GM19238 (cell line): ENCODE data around the gene FKBP2.
A peak's percentile ranks its signal among the peaks of the same experiment; 100 is the strongest.

Source experiments
- DNase-seq: peaks from one replicate; pipeline ENCODE4 v3.0.0; 2011; ENCODE audit warnings: low spot score; ENCODE audit not compliant: insufficient read length

Gene FKBP2

GRCh38 chr11:64249038-64249437 lies 8.1 kb downstream of the FKBP2 start:
- DNase-seq, result no peak

DNA sequence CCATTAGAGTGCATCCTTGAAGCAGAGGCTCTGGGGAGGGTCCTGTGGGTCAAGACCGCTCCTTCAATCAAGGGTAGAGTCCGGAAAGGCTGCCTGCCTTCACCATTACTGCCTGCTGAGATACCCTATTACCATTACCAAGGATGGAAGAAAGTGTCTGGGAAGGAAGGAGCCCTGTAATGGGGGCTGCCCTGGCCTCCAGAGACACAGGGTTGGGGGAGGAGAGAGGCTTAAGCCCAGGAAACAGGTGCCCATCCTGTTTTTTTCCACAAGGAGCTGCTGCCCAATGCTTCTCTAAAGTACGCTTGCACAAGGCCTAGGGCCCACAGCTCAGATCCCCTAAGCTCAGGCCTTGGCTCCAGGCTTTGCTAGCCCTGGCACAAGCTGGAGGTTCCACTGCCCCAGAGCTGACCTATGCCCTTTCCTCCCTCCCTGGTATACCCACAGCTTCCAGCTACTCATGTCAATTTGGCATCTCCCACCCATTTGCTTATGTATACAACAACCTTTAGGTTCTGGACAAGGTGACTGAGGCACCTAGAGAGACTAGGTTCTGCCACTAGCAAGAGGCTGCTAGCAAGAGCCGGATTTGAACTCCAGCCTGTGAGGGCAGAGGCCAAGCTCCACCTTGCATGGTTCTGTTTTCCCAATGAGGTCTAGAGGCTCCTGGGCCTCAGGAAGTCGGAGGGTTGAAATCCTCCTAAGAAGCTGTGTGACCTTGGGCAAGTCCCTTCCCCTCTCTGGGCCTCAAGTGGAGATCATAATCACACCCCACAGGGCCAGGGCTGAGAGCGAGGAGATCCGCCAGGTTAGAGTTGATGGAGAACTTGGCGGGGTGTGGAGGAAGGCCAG lies 8.9 kb downstream of the FKBP2 start:
- DNase-seq, result no peak

DNA sequence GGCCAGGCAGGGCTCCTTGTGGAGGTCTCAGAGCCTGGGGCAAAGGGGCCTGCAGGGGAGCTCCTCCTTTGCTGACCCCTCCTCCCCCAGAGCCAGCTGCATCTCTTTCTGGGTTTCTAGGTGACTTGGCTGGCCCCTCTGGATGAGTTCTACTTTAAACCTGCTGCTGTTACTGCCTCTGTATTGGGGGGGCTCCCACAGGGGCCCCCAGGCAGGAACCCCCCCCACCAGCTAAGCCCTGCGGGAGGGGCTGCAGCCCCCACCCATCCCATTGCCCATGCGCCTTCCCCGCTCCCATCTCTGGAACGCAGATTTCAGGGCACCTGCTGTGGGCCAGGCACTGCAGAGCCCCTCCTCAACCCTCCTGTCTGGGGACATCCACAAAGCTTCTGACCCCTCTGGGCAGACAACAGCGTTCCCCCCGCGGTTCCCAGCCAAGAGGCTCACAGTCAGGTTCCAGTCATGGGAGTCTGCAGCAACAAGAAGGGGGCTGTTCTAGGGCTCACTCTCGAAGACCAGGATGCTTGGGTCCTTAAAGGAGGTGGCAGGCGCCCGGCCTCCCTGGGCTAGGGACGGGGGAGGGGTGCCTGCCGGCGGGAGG lies 9.6 kb downstream of the FKBP2 start:
- no peak for DNase-seq

- peak; percentile 92 for DNase-seq
Observed at GRCh38 chr11:64251016-64251752, 10.3 kb downstream of the FKBP2 start, which contains the start of gene PLCB3. Gene PLCB3, plus strand, starts transcription at chr11:64251530. Its CDS starts 120 bp downstream, at chr11:64251650.

- DNase-seq, result no peak
Observed at GRCh38 chr11:64251753-64252002, 10.8 kb downstream of the FKBP2 start.

DNA sequence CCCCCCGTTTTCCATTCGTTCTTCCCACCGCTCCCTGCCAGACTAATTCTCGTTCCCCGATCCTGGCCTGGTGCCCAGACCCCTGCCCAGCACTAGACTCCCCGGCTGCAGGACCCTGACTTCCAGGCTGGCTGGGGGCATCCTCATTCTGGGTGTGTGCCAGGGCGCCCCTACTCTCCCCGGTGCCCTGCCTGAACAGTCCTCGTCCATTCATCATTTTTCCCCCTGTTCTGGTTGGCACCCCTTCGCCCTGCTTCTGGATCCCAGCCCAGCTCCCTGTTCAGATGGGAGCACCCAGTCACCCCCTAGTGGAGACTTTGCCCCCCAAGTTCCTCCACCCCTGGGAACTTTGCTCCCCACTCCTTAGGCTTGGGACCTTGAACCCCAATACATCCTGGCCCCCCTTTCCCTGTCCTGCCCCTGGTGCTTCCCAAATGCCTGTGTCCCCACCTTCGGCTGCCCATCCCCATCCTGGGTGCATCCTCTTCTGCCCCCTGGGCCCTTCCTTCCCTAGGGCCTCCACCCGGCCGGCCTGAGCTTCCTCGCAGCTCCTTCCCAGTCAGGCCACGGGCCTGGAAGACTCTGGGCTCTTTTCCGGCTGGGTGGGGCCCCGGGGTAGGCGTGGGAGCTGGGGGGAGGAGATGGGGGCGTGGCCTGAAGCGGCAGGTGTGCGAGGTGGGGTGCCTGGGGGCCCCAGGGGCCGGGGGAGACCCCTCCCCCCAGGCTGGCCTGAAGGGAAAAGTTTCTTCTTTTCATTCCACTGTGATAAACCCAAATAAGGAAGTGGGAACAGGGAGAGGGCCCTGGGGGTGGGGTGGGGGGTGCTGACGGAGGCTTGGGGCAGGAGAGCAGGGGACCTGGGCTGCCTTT lies 11.3 kb downstream of the FKBP2 start:
- peak; percentile 64 for DNase-seq

DNA sequence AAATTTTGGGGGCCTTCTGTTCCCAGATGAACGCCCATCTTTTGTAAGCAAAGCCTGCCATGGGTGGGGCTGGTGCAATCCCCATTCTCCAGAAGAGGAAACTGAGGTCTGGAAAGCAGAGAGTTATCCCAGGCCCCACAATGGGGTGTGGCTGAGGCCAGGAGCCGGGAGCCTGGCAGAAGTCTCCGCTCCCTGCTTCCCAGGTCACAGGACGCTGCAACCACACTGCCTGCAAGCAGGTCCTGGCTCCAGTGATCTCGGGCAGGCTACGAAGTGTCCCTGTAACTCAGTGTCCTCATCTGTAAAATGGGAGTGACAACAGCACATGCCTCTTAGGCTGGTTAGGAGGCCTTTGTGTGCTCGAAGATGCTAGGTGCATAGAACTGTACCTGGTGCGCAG lies 12.1 kb downstream of the FKBP2 start:
- DNase-seq, result no peak

DNA sequence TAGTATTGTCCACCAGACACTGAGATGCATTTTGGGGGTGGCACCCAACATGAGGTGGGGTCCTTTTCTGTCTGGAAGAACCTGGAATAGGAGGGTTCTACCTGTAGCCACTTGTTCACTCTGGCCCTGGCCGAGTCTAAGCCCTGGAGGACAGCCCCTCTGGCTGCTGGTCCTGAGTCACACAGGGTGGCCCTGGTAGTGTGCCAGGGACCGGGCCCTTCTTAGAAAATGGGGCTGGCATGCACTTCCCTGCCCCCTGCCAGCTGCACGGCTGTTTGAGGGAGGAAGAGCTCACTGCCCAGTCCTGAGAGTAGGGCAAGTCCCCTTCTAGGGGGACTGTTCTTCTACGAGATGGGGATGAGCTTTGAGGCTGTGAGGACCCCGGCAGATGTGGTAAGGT lies 12.6 kb downstream of the FKBP2 start:
- DNase-seq, result no peak

DNA sequence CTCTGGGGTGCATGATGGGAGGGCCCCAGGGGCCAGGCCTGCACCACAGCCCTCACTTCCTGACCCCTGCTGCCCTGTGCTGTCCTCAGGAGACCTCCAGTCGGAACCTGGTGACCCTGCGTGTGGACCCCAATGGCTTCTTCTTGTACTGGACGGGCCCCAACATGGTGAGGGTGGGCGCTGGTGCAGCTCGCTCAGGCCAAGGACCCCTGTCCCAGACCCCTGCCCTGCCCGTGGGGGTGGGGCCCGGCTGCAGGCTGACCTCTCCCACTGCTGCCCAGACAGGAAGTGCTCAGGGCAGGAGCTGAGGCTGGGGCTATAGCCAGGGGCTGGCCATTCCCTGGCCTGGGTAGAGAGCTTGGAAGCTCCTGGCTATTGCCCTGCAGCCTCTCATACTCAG lies 13.4 kb downstream of the FKBP2 start:
- no peak for DNase-seq

- DNase-seq, result no peak
Observed at GRCh38 chr11:64255135-64256128, 14.5 kb downstream of the FKBP2 start.

DNA sequence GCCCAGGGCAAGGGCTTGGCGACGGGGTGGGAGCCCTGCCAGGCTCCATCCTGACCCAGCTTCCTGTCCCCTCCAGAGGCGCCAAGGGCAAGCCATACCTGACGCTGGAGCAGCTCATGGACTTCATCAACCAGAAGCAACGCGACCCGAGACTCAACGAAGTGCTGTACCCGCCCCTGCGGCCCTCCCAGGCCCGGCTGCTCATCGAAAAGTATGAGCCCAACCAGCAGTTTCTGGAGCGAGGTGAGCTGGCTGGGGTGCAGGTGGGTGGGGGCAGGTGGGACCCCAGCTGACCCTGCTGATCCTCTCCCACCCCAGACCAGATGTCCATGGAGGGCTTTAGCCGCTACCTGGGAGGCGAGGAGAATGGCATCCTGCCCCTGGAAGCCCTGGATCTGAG lies 15.4 kb downstream of the FKBP2 start:
- DNase-seq, result no peak

DNA sequence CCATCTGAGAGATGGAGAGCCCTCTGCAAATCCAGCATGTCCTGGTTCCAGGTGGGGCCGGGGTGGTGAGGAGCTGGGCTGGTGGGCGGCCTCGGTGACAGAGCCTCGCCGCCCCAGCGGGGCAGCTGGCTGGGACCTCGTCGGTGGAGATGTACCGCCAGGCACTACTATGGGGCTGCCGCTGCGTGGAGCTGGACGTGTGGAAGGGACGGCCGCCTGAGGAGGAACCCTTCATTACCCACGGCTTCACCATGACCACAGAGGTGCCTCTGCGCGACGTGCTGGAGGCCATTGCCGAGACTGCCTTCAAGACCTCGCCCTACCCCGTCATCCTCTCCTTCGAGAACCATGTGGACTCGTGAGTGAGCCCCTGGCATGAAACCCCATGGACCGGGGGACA lies 17.5 kb downstream of the FKBP2 start:
- DNase-seq, result no peak

GRCh38 chr11:64258946-64259532 lies 18.1 kb downstream of the FKBP2 start:
- DNase-seq, result no peak

- no peak for DNase-seq
Observed at GRCh38 chr11:64259533-64260067, 18.7 kb downstream of the FKBP2 start.

DNA sequence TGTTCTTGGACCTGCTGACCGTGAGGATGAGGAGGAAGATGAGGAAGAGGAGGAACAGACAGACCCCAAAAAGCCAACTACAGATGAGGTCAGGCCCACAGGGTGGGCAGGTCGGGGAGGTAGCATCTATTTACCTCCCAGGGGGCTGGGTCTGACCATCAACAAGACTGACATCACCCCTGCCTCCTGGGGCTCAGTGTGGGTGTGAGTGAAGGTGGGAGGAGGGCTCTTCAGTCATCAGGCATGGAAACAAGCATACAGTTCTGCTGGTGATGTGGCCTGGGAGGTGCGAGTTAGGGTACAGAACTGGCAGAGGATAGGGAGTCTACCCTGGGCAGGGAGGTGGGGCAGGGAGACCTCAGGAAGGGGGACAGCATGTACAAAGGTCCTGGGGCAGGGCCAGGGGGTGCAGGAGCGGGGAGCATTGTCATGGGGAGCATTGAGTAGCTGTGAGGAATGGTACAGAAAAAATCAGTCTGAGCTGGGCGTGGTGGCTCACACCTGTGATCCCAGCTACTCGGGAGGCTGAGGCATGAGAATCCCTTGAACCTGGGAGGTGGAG lies 19.3 kb downstream of the FKBP2 start:
- no peak for DNase-seq

DNA sequence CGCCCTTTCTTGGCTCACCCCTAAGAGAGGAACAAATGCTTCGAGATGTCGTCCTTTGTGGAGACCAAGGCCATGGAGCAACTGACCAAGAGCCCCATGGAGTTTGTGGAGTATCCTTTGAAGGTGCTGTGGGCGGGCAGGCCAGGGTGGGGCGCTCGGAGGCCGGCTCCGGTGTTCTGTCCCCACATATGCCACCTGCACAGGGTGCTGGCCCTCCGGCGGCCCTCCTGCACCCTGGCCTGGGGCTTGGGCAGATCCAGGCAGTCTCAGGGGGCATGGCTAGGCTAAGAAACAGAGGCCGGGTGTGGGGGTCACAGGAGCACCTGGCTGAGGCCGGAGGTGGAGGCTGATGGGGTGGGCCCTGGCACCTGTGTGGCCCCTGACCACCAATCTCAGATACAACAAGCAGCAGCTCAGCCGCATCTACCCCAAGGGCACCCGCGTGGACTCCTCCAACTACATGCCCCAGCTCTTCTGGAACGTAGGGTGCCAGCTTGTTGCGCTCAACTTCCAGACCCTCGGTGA lies 20.7 kb downstream of the FKBP2 start:
- no peak for DNase-seq

DNA sequence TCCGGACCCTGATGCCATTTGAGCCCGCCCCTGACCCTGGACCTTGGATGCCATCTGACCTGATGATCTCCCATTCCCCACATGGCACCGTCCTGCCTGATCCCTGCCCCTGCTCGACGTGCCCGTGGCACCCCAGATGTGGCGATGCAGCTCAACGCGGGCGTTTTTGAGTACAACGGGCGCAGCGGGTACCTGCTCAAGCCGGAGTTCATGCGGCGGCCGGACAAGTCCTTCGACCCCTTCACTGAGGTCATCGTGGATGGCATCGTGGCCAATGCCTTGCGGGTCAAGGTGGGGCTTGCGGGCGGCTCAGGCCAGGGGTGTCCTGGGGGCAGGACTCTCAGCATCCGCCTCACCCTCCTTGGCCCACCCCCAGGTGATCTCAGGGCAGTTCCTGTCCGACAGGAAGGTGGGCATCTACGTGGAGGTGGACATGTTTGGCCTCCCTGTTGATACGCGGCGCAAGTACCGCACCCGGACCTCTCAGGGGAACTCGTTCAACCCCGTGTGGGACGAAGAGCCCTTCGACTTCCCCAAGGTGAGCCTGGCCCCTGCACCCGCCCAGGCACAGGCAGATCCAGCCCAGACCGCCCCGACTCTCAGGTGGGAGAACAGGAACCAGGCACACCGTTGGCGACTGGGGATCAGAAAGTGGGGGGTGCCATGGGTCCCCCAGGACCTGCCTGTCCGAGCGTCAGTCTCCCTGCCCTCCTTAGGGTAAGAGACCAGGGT lies 21.5 kb downstream of the FKBP2 start:
- no peak for DNase-seq
